OCI-LY3 (cell line): Measurements from ENCODE around the gene RNASE13.

ENCODE experiments used
- CTCF ChIP-seq: fragments of 200-600, 300-600 bp; sonication (generic); IDR thresholded peaks from 2 replicates; pipeline ENCODE4 v1.5.1; 2014; ENCODE audit warnings: antibody characterized with exemption, low read length, low read depth
- EZH2phosphoT487 ChIP-seq: fragments of 200-600 bp; shearing (Covaris generic); IDR thresholded peaks from 2 replicates; pipeline ENCODE4 v1.6.1; 2018; ENCODE audit warnings: antibody characterized with exemption, mixed run types, low read depth

GRCh38 chr14:21026988-21027315, 7.7 kb downstream of the RNASE13 start:
- TF ChIP-seq CTCF (no peak), EZH2phosphoT487 (no peak)
